ENCODE measurements around the gene OR1D5.
"Not testable (repeated sequence)": the region's sequence is repeated elsewhere in the genome, so short reads cannot be mapped to it uniquely, and the experiment has no call there.

DNA sequence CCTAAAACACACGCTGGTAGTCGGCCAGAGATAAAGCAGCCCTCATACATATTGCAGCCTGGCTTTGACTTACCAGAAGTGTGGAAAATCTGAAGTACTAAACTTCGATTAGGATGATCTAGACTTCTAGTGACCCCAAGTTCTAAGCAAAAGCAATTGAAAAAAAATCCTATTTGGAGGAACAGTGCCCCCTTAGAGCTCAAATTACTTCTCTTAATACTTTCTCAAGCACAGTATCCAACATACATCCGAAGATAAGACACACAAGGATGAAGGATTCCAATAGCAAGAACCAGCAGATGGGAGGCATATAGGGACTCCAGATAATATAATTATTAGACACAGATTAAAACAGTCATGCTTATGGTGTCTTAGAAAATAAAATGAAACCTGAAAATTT, 10.4 kb upstream of the OR1D5 start:
- TF ChIP-seq, protein P1, sequence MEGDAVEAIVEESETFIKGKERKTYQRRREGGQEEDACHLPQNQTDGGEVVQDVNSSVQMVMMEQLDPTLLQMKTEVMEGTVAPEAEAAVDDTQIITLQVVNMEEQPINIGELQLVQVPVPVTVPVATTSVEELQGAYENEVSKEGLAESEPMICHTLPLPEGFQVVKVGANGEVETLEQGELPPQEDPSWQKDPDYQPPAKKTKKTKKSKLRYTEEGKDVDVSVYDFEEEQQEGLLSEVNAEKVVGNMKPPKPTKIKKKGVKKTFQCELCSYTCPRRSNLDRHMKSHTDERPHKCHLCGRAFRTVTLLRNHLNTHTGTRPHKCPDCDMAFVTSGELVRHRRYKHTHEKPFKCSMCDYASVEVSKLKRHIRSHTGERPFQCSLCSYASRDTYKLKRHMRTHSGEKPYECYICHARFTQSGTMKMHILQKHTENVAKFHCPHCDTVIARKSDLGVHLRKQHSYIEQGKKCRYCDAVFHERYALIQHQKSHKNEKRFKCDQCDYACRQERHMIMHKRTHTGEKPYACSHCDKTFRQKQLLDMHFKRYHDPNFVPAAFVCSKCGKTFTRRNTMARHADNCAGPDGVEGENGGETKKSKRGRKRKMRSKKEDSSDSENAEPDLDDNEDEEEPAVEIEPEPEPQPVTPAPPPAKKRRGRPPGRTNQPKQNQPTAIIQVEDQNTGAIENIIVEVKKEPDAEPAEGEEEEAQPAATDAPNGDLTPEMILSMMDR (IDR thresholded peaks at IDR 0.05 in 2 of 3, conservative IDR thresholded peaks at IDR 0.05 in 1 of 3; ENCODE audit: borderline replicate concordance in 1 of 3, insufficient read depth in 1 of 3, low read depth in 2 of 3, low read length in 2 of 3), result not testable (repeated sequence)
- TF ChIP-seq JUND (IDR thresholded peaks at IDR 0.05); CBX3 (IDR thresholded peaks at IDR 0.05; ENCODE audit: low read depth); POLR2A (IDR thresholded peaks at IDR 0.05; ENCODE audit: borderline replicate concordance, extremely low read depth, insufficient read depth, insufficient read length); CEBPB (IDR thresholded peaks at IDR 0.05; ENCODE audit: low read depth); EGR1 (IDR thresholded peaks at IDR 0.05; ENCODE audit: low read depth); POLR2AphosphoS5 (IDR thresholded peaks at IDR 0.05; ENCODE audit: low read depth, low read length); SIN3A (IDR thresholded peaks at IDR 0.05; ENCODE audit: low read depth); REST (IDR thresholded peaks at IDR 0.05; ENCODE audit: low read depth); YY1 (IDR thresholded peaks at IDR 0.05; ENCODE audit: extremely low read depth, insufficient replicate concordance, low read depth, low read length): not testable (repeated sequence)
- TF ChIP-seq, protein P2, sequence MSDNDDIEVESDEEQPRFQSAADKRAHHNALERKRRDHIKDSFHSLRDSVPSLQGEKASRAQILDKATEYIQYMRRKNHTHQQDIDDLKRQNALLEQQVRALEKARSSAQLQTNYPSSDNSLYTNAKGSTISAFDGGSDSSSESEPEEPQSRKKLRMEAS (IDR thresholded peaks at IDR 0.05), result not testable (repeated sequence)
